ENCODE measurements around the gene MIS12.

- TF ChIP-seq HDAC2 (IDR thresholded peaks at IDR 0.05) (no peak), CHD2 (IDR thresholded peaks at IDR 0.05; ENCODE audit: low read length, partially characterized antibody) (no peak), MYC (IDR thresholded peaks at IDR 0.05; ENCODE audit: borderline replicate concordance, low read length) (no peak), POLR2A (IDR thresholded peaks at IDR 0.05; ENCODE audit: low read length) (no peak), ZSCAN20 (CRISPR knock-in tag; IDR thresholded peaks at IDR 0.05) (no peak)
- TF ChIP-seq, protein P1, sequence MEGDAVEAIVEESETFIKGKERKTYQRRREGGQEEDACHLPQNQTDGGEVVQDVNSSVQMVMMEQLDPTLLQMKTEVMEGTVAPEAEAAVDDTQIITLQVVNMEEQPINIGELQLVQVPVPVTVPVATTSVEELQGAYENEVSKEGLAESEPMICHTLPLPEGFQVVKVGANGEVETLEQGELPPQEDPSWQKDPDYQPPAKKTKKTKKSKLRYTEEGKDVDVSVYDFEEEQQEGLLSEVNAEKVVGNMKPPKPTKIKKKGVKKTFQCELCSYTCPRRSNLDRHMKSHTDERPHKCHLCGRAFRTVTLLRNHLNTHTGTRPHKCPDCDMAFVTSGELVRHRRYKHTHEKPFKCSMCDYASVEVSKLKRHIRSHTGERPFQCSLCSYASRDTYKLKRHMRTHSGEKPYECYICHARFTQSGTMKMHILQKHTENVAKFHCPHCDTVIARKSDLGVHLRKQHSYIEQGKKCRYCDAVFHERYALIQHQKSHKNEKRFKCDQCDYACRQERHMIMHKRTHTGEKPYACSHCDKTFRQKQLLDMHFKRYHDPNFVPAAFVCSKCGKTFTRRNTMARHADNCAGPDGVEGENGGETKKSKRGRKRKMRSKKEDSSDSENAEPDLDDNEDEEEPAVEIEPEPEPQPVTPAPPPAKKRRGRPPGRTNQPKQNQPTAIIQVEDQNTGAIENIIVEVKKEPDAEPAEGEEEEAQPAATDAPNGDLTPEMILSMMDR (IDR thresholded peaks at IDR 0.05): no peak
These were observed 13.9 kb downstream of the MIS12 start for GRCh38 chr17:5500247-5500588.

Measured in A549 (cell line).